H1 (cell line): Measurements from ENCODE around the gene ABCD4. TPM values are rescaled to one million over a fixed set of nuclear protein-coding genes. Genes with fewer than 3 reads are reported as not detected.

Experiments used
- BRCA1 ChIP-seq: IDR thresholded peaks from 2 replicates; pipeline ENCODE4 v1.6.1; 2012; ENCODE audit warnings: low read depth, low read length, improper control_type of control experiment
- CREB1 ChIP-seq: IDR thresholded peaks from 2 replicates; pipeline ENCODE4 v1.6.1; 2012; ENCODE audit warnings: inconsistent platforms
- POLR2AphosphoS5 ChIP-seq: IDR thresholded peaks from 2 replicates; pipeline ENCODE4 v1.6.1; 2011; ENCODE audit warnings: low read depth, low read length
- SIN3A ChIP-seq, 2 experiments: IDR thresholded peaks in 1 of 2; conservative IDR thresholded peaks in 1 of 2; 2 replicates each; pipeline ENCODE4 v1.6.1; 2011 to 2012; ENCODE audit warnings: low read length in 2 of 2, improper control_type of control experiment in 1 of 2, low read depth in 1 of 2, mild to moderate bottlenecking in 1 of 2
- TAF1 ChIP-seq: IDR thresholded peaks from 2 replicates; pipeline ENCODE4 v1.6.1; 2011; ENCODE audit warnings: mild to moderate bottlenecking, low read depth, low read length
- USF2 ChIP-seq: IDR thresholded peaks from 2 replicates; pipeline ENCODE4 v1.6.1; 2011; ENCODE audit warnings: low read length, improper control_type of control experiment
- polyA plus RNA-seq, 7 experiments: library from polyadenylated mRNA; depleted of rRNA in 3 of 7; stranded (reverse) in 5 of 7; unstranded in 2 of 7; fragments of >200 nt in 5 of 7; fragments of 200-250 nt in 2 of 7; gene quantifications; 1 replicate in 5 of 7; 2 replicates in 1 of 7; 4 replicates in 1 of 7; pipeline versions ENCODE4 v1.2.1 to v1.2.3, GENCODE V29; 2011 to 2013; ENCODE audit warnings: missing spikeins in 2 of 7, mixed read lengths in 2 of 7
- total RNA-seq: library from RNA; stranded (reverse); fragmentation: NEBNext Ultra II Directional; extraction: Animal tissue kit (Norgen Biotek cat#: 25700); gene quantifications from 2 replicates; pipeline ENCODE4 v1.2.1, GENCODE V29; 2021
- TF ChIP-seq, protein P1 (sequence below): fragments of 300-600 bp; sonication (generic); IDR thresholded peaks from 2 replicates; pipeline ENCODE4 v1.7.1; 2012; ENCODE audit warnings: low read length, moderate library complexity, mild to moderate bottlenecking, inconsistent platforms; ENCODE audit not compliant: insufficient replicate concordance

ABCD4 gene
- total and polyA plus RNA-seq, 2 of the 8 experiments (the other 6 are each of a cell fraction or from before 2014, with no cell fraction given) = 47.9 to 97.7 TPM

GRCh38 chr14:74242780-74243042 lies 60.0 kb downstream of the ABCD4 start (continued):
- TF ChIP-seq, protein P1, sequence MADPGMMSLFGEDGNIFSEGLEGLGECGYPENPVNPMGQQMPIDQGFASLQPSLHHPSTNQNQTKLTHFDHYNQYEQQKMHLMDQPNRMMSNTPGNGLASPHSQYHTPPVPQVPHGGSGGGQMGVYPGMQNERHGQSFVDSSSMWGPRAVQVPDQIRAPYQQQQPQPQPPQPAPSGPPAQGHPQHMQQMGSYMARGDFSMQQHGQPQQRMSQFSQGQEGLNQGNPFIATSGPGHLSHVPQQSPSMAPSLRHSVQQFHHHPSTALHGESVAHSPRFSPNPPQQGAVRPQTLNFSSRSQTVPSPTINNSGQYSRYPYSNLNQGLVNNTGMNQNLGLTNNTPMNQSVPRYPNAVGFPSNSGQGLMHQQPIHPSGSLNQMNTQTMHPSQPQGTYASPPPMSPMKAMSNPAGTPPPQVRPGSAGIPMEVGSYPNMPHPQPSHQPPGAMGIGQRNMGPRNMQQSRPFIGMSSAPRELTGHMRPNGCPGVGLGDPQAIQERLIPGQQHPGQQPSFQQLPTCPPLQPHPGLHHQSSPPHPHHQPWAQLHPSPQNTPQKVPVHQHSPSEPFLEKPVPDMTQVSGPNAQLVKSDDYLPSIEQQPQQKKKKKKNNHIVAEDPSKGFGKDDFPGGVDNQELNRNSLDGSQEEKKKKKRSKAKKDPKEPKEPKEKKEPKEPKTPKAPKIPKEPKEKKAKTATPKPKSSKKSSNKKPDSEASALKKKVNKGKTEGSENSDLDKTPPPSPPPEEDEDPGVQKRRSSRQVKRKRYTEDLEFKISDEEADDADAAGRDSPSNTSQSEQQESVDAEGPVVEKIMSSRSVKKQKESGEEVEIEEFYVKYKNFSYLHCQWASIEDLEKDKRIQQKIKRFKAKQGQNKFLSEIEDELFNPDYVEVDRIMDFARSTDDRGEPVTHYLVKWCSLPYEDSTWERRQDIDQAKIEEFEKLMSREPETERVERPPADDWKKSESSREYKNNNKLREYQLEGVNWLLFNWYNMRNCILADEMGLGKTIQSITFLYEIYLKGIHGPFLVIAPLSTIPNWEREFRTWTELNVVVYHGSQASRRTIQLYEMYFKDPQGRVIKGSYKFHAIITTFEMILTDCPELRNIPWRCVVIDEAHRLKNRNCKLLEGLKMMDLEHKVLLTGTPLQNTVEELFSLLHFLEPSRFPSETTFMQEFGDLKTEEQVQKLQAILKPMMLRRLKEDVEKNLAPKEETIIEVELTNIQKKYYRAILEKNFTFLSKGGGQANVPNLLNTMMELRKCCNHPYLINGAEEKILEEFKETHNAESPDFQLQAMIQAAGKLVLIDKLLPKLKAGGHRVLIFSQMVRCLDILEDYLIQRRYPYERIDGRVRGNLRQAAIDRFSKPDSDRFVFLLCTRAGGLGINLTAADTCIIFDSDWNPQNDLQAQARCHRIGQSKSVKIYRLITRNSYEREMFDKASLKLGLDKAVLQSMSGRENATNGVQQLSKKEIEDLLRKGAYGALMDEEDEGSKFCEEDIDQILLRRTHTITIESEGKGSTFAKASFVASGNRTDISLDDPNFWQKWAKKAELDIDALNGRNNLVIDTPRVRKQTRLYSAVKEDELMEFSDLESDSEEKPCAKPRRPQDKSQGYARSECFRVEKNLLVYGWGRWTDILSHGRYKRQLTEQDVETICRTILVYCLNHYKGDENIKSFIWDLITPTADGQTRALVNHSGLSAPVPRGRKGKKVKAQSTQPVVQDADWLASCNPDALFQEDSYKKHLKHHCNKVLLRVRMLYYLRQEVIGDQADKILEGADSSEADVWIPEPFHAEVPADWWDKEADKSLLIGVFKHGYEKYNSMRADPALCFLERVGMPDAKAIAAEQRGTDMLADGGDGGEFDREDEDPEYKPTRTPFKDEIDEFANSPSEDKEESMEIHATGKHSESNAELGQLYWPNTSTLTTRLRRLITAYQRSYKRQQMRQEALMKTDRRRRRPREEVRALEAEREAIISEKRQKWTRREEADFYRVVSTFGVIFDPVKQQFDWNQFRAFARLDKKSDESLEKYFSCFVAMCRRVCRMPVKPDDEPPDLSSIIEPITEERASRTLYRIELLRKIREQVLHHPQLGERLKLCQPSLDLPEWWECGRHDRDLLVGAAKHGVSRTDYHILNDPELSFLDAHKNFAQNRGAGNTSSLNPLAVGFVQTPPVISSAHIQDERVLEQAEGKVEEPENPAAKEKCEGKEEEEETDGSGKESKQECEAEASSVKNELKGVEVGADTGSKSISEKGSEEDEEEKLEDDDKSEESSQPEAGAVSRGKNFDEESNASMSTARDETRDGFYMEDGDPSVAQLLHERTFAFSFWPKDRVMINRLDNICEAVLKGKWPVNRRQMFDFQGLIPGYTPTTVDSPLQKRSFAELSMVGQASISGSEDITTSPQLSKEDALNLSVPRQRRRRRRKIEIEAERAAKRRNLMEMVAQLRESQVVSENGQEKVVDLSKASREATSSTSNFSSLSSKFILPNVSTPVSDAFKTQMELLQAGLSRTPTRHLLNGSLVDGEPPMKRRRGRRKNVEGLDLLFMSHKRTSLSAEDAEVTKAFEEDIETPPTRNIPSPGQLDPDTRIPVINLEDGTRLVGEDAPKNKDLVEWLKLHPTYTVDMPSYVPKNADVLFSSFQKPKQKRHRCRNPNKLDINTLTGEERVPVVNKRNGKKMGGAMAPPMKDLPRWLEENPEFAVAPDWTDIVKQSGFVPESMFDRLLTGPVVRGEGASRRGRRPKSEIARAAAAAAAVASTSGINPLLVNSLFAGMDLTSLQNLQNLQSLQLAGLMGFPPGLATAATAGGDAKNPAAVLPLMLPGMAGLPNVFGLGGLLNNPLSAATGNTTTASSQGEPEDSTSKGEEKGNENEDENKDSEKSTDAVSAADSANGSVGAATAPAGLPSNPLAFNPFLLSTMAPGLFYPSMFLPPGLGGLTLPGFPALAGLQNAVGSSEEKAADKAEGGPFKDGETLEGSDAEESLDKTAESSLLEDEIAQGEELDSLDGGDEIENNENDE = no peak
- TF ChIP-seq TAF1 (no peak), POLR2AphosphoS5 (no peak), USF2 (no peak), CREB1 (no peak), BRCA1 (no peak), SIN3A (conservative IDR thresholded peaks at IDR 0.05 in 1 of 2, IDR thresholded peaks at IDR 0.05 in 1 of 2; ENCODE audit: low read depth in 1 of 2, low read length in 2 of 2) (no peak)
